B cell (primary cell): ENCODE data around the gene NDUFA8. TPM values are rescaled to one million over a fixed set of nuclear protein-coding genes. Genes with fewer than 3 reads are reported as not detected.

Source experiments
- ATAC-seq: fragments of 200-7000 bp; cut with Tn5 transposase; one replicate; pipeline ENCODE4 v1.10.0; 2021; ENCODE audit warnings: low read depth, mild to moderate bottlenecking, moderate number of reproducible peaks, moderate library complexity
- CTCF ChIA-PET: fragments of 350-600 bp; sonication (Branson Sonifier 250); formaldehyde crosslinking; loops from one replicate; lab custom pipeline; 2021; ENCODE audit warnings: antibody characterized with exemption, inconsistent platforms; lab: Charles Lee
- POLR2A ChIA-PET: fragments of 350-600 bp; sonication (Branson Sonifier 250); formaldehyde crosslinking; loops from one replicate; lab custom pipeline; 2021; ENCODE audit warnings: antibody characterized with exemption; lab: Charles Lee
- DNase-seq: peaks from one replicate; pipeline ENCODE4 v3.0.0; 2013
- H2AFZ ChIP-seq: 2 replicates; pipeline ENCODE4 v1.6.1; 2012; ENCODE audit warnings: mild to moderate bottlenecking, low read depth, low read length; ENCODE audit not compliant: insufficient read depth, poor library complexity, severe bottlenecking
- H3K27ac ChIP-seq, 2 donors: 1 replicate in 1 of 2; 2 replicates in 1 of 2; pipeline ENCODE4 v1.5.1; 2012 to 2013; ENCODE audit warnings: low read length in 2 of 2, mild to moderate bottlenecking in 2 of 2, moderate library complexity in 1 of 2
- H3K27me3 ChIP-seq, 4 experiments: fragments of 200-600 bp in 1 of 4; sonication (generic) in 1 of 4; replicated peaks in 1 of 4; 1 replicate in 2 of 4; 2 replicates in 2 of 4; pipeline versions ENCODE4 v1.6.1 to v1.7.0; 2013 to 2016; ENCODE audit warnings: low read length in 3 of 4, mild to moderate bottlenecking in 2 of 4, mixed read lengths in 1 of 4, moderate library complexity in 1 of 4; ENCODE audit not compliant: insufficient read depth in 4 of 4, control insufficient read depth in 3 of 4; ENCODE audit errors: control extremely low read depth in 1 of 4
- H3K36me3 ChIP-seq, 2 experiments: replicated peaks in 1 of 2; 1 replicate in 1 of 2; 2 replicates in 1 of 2; pipeline versions ENCODE4 v1.6.1 to v1.7.1; 2013; ENCODE audit warnings: low read length in 1 of 2; ENCODE audit not compliant: insufficient read depth in 2 of 2, control insufficient read depth in 1 of 2; ENCODE audit errors: control extremely low read depth in 1 of 2, extremely low read depth in 1 of 2
- H3K4me1 ChIP-seq, 2 donors: fragments of 200-600 bp in 1 of 2; sonication (generic) in 1 of 2; 1 replicate in 1 of 2; 2 replicates in 1 of 2; pipeline versions ENCODE4 v1.5.1 to v1.6.1; 2013 to 2017; ENCODE audit warnings: low read length in 2 of 2; ENCODE audit not compliant: control insufficient read depth in 2 of 2, insufficient read depth in 2 of 2
- H3K4me2 ChIP-seq: replicated peaks from 2 replicates; pipeline ENCODE3; 2012; ENCODE audit warnings: mild to moderate bottlenecking, low read depth, low read length; ENCODE audit not compliant: poor library complexity, severe bottlenecking
- H3K4me3 ChIP-seq, 5 experiments: fragments of 200-600 bp in 1 of 5; sonication (generic) in 1 of 5; 1 replicate in 3 of 5; 2 replicates in 2 of 5; pipeline versions ENCODE4 v1.5.1 to v1.7.0; 2011 to 2016; ENCODE audit warnings: low read length in 4 of 5, mild to moderate bottlenecking in 4 of 5, low read depth in 2 of 5, control low read depth in 1 of 5, moderate library complexity in 1 of 5; ENCODE audit not compliant: insufficient read depth in 1 of 5; ENCODE audit errors: control extremely low read depth in 1 of 5, extremely low read depth in 1 of 5
- H3K79me2 ChIP-seq: fragments of 200-600 bp; sonication (generic); one replicate; pipeline ENCODE4 v1.6.0; 2016; ENCODE audit warnings: low read length; ENCODE audit not compliant: control insufficient read depth, insufficient read depth
- H3K9ac ChIP-seq: fragments of 200-600 bp; sonication (generic); 2 replicates; pipeline ENCODE4 v1.6.1; 2017; ENCODE audit warnings: mild to moderate bottlenecking, low read length, moderate library complexity
- H3K9me3 ChIP-seq, 3 donors: one replicate each; pipeline versions ENCODE4 v1.6.1 to v1.7.1; 2013; ENCODE audit warnings: low read length in 2 of 3; ENCODE audit not compliant: control insufficient read depth in 2 of 3, insufficient read depth in 1 of 3; ENCODE audit errors: control extremely low read depth in 1 of 3
- H4K20me1 ChIP-seq: 2 replicates; pipeline ENCODE4 v1.6.0; 2012; ENCODE audit warnings: mild to moderate bottlenecking, low read length; ENCODE audit not compliant: insufficient read depth, control insufficient read depth, poor library complexity, severe bottlenecking
- H3K27ac Mint-ChIP-seq: one replicate; pipeline ENCODE4 v1.8.0; 2021; ENCODE audit warnings: mixed read lengths
- H3K27me3 Mint-ChIP-seq: one replicate; pipeline ENCODE4 v1.8.0; 2021; ENCODE audit warnings: mixed read lengths
- H3K4me1 Mint-ChIP-seq: one replicate; pipeline ENCODE4 v1.8.0; 2021; ENCODE audit warnings: mixed read lengths
- H3K4me3 Mint-ChIP-seq: one replicate; pipeline ENCODE4 v1.8.0; 2021; ENCODE audit warnings: mixed read lengths
- H3K9me3 Mint-ChIP-seq: one replicate; pipeline ENCODE4 v1.8.0; 2022; ENCODE audit warnings: mixed read lengths; ENCODE audit not compliant: insufficient read depth
- CTCF ChIP-seq: fragments of 200-600 bp; IDR thresholded peaks from one replicate; pipeline ENCODE4 v1.8.0; 2022; ENCODE audit warnings: antibody characterized with exemption, mild to moderate bottlenecking
- EZH2 ChIP-seq: IDR thresholded peaks from 2 replicates; pipeline ENCODE4 v1.6.1; 2012; ENCODE audit warnings: borderline replicate concordance, low read depth, mild to moderate bottlenecking, moderate library complexity, low read length; ENCODE audit not compliant: insufficient read depth, poor library complexity, severe bottlenecking
- WGBS: methylation state at CpG from one replicate; pipeline ENCODE4 v1.1.5; 2013; ENCODE audit warnings: missing lambda C conversion rate; ENCODE audit not compliant: insufficient coverage; 5-methylcytosine and 5-hydroxymethylcytosine counted together
- intact Hi-C: fragments of 100-400 bp; cut with micrococcal nuclease; formaldehyde crosslinking; loops from one replicate; pipeline ENCODE4 v1.10.0; 2022
- polyA plus RNA-seq: library from polyadenylated mRNA; depleted of rRNA; stranded (reverse); fragments of >200 nt; gene quantifications from 2 replicates; pipeline ENCODE4 v1.2.3, GENCODE V29; 2012
- total RNA-seq, 2 donors: library from RNA; stranded (reverse); fragments of 120-200 nt in 1 of 2; gene quantifications; 1 replicate in 1 of 2; 2 replicates in 1 of 2; pipeline versions ENCODE4 v1.2.3 to v1.2.4, GENCODE V29; 2013 to 2022

NDUFA8 gene
- total and polyA plus RNA-seq, 2 donors (not counting 1 experiment from before 2014, with no cell fraction given), result 10.6 to 15.7 TPM

- no peak for DNase-seq
- no peak overlapping the region for H3K4me3 Mint-ChIP-seq
- CTCF ChIA-PET, result interaction anchor here (1.8 to 15.1 kb wide), 3 partner anchors 8 to 230 kb away, joined by 6 to 323 read pairs (median 12); no protein-coding TSS in a partner anchor
- Histone ChIP-seq H3K4me1 (no peaks in the 10 kb centered on the region), H2AFZ (no peak overlapping the region), H3K27ac (no peak overlapping the region), H3K4me3 (no peak overlapping the region), H3K9ac (no peak overlapping the region), H3K9me3 (peaks cover 0 to 15% (median 0%) of the 10 kb centered on the region in 3 donors), H3K36me3 (no peaks in the 10 kb centered on the region), H3K79me2 (no peaks in the 10 kb centered on the region), H3K27me3 (peaks cover 0 to 2% (median 0%) of the 10 kb centered on the region in 4 experiments), H3K4me2 (no peak overlapping the region), H4K20me1 (no peaks in the 10 kb centered on the region)
- ATAC-seq, result no peak
- no peaks in the 10 kb centered on the region for H3K4me1 Mint-ChIP-seq
- intact Hi-C loops, result no loop called here
- TF ChIP-seq EZH2, result no peak
- TF ChIP-seq CTCF, result no peak
- H3K27ac Mint-ChIP-seq, result no peak overlapping the region
- H3K27me3 Mint-ChIP-seq, result peaks cover 16% of the 10 kb centered on the region
- WGBS, result 97% methylated on average over 9 of the region's 10 CpGs
- H3K9me3 Mint-ChIP-seq, result no peaks in the 10 kb centered on the region
- POLR2A ChIA-PET, result no interaction called here
These were observed 43.0 kb downstream of the NDUFA8 start for GRCh38 chr9:122116448-122117173.

GRCh38 chr9:122116040-122116439, 43.5 kb downstream of the NDUFA8 start:
- POLR2A ChIA-PET, result no interaction called here
- no peak overlapping the region for H3K27ac ChIP-seq
- no peaks in the 10 kb centered on the region for H3K79me2 ChIP-seq
- H3K9me3 ChIP-seq, result peaks cover 0 to 15% (median 0%) of the 10 kb centered on the region in 3 donors
- DNase-seq, result no peak
- no peak overlapping the region for H3K4me3 Mint-ChIP-seq
- TF ChIP-seq EZH2 (no peak), CTCF (no peak)
- H3K4me1 Mint-ChIP-seq, result no peaks in the 10 kb centered on the region
- H3K27me3 ChIP-seq, result peaks cover 0 to 2% (median 0%) of the 10 kb centered on the region in 4 experiments
- no peaks in the 10 kb centered on the region for H3K4me1 ChIP-seq
- H3K9ac ChIP-seq, result no peak overlapping the region
- H3K9me3 Mint-ChIP-seq, result no peaks in the 10 kb centered on the region
- ATAC-seq, result no peak
- intact Hi-C loops, result no loop called here
- H3K4me3 ChIP-seq, result no peak overlapping the region
- CTCF ChIA-PET, result interaction anchor here (1.8 to 15.1 kb wide), 3 partner anchors 9 to 231 kb away, joined by 6 to 323 read pairs (median 12); no protein-coding TSS in a partner anchor
- no peaks in the 10 kb centered on the region for H3K36me3 ChIP-seq
- no peak overlapping the region for H3K4me2 ChIP-seq
- H4K20me1 ChIP-seq, result no peaks in the 10 kb centered on the region
- H3K27ac Mint-ChIP-seq, result no peak overlapping the region
- no peak overlapping the region for H2AFZ ChIP-seq
- 93% methylated on average over 2 of the region's 4 CpGs for WGBS
- H3K27me3 Mint-ChIP-seq, result peaks cover 16% of the 10 kb centered on the region
